GM23338 (cell line): ENCODE measurements around the gene RNLS.

Experiments used
- CREB1 ChIP-seq: fragments of 250-450 bp; sonication (Bioruptor Pico); IDR thresholded peaks from 2 replicates; pipeline ENCODE4 v1.5.0; 2020; ENCODE audit warnings: low read depth, mild to moderate bottlenecking, moderate library complexity
- EZH2 ChIP-seq: fragments of 200-600 bp; sonication (generic); IDR thresholded peaks from one replicate; pipeline ENCODE4 v1.8.0; 2017; ENCODE audit warnings: antibody characterized with exemption, mild to moderate bottlenecking, low read depth; ENCODE audit not compliant: unreplicated experiment
- EZH2phosphoT487 ChIP-seq: fragments of 200-600 bp; sonication (generic); IDR thresholded peaks from one replicate; pipeline ENCODE4 v1.8.1; 2018; ENCODE audit warnings: antibody characterized with exemption; ENCODE audit not compliant: unreplicated experiment
- JUNB ChIP-seq: IDR thresholded peaks from one replicate; pipeline ENCODE4 v1.6.1; 2016; ENCODE audit warnings: antibody characterized with exemption; ENCODE audit not compliant: unreplicated experiment
- POLR2AphosphoS5 ChIP-seq: IDR thresholded peaks from 2 replicates; pipeline ENCODE4 v1.6.1; 2016; ENCODE audit warnings: antibody characterized with exemption, low read depth
- TF ChIP-seq, protein P1 (sequence below), 2 experiments: fragments of 200-600 bp in 1 of 2; sonication (generic) in 1 of 2; conservative IDR thresholded peaks; 2 replicates each; pipeline versions ENCODE4 v1.5.1 to v1.6.1; 2016 to 2017; ENCODE audit warnings: antibody characterized with exemption in 2 of 2, low read depth in 2 of 2, mild to moderate bottlenecking in 2 of 2, moderate library complexity in 1 of 2
- TF ChIP-seq, protein P2 (sequence below): fragments of 250-450 bp; sonication (Bioruptor Pico); IDR thresholded peaks from 2 replicates; pipeline ENCODE4 v1.5.0; 2020; ENCODE audit warnings: mild to moderate bottlenecking, moderate library complexity
- TF ChIP-seq, protein P3 (sequence below): IDR thresholded peaks from one replicate; pipeline ENCODE4 v1.6.1; 2018; ENCODE audit warnings: antibody characterized with exemption; ENCODE audit not compliant: unreplicated experiment

DNA sequence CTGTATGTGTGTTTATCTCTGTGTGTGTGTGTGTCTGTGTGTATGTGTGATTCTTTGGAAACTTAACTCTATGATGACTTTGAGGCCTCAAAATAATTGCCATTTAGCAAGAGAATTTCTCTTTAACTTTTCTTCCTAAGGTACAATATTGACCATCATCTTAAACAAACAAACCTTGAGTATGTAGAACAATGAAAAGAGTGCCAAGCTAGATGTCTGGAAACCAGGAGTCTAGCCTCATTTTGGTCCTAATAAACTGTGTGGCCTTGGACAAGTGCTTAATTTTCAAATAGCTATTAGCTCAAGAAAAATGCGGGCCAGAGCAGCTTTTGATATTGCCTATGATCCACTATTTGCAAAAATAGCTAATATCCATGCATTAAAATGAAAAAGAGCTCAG lies 119.3 kb downstream of the RNLS start:
- TF ChIP-seq POLR2AphosphoS5: no peak
- TF ChIP-seq, protein P1, sequence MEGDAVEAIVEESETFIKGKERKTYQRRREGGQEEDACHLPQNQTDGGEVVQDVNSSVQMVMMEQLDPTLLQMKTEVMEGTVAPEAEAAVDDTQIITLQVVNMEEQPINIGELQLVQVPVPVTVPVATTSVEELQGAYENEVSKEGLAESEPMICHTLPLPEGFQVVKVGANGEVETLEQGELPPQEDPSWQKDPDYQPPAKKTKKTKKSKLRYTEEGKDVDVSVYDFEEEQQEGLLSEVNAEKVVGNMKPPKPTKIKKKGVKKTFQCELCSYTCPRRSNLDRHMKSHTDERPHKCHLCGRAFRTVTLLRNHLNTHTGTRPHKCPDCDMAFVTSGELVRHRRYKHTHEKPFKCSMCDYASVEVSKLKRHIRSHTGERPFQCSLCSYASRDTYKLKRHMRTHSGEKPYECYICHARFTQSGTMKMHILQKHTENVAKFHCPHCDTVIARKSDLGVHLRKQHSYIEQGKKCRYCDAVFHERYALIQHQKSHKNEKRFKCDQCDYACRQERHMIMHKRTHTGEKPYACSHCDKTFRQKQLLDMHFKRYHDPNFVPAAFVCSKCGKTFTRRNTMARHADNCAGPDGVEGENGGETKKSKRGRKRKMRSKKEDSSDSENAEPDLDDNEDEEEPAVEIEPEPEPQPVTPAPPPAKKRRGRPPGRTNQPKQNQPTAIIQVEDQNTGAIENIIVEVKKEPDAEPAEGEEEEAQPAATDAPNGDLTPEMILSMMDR (conservative IDR thresholded peaks at IDR 0.05; ENCODE audit: low read depth in 2 of 2): no peak
- no peak for TF ChIP-seq CREB1
- no peak for TF ChIP-seq JUNB
- no peak for TF ChIP-seq EZH2
- TF ChIP-seq, protein P2, sequence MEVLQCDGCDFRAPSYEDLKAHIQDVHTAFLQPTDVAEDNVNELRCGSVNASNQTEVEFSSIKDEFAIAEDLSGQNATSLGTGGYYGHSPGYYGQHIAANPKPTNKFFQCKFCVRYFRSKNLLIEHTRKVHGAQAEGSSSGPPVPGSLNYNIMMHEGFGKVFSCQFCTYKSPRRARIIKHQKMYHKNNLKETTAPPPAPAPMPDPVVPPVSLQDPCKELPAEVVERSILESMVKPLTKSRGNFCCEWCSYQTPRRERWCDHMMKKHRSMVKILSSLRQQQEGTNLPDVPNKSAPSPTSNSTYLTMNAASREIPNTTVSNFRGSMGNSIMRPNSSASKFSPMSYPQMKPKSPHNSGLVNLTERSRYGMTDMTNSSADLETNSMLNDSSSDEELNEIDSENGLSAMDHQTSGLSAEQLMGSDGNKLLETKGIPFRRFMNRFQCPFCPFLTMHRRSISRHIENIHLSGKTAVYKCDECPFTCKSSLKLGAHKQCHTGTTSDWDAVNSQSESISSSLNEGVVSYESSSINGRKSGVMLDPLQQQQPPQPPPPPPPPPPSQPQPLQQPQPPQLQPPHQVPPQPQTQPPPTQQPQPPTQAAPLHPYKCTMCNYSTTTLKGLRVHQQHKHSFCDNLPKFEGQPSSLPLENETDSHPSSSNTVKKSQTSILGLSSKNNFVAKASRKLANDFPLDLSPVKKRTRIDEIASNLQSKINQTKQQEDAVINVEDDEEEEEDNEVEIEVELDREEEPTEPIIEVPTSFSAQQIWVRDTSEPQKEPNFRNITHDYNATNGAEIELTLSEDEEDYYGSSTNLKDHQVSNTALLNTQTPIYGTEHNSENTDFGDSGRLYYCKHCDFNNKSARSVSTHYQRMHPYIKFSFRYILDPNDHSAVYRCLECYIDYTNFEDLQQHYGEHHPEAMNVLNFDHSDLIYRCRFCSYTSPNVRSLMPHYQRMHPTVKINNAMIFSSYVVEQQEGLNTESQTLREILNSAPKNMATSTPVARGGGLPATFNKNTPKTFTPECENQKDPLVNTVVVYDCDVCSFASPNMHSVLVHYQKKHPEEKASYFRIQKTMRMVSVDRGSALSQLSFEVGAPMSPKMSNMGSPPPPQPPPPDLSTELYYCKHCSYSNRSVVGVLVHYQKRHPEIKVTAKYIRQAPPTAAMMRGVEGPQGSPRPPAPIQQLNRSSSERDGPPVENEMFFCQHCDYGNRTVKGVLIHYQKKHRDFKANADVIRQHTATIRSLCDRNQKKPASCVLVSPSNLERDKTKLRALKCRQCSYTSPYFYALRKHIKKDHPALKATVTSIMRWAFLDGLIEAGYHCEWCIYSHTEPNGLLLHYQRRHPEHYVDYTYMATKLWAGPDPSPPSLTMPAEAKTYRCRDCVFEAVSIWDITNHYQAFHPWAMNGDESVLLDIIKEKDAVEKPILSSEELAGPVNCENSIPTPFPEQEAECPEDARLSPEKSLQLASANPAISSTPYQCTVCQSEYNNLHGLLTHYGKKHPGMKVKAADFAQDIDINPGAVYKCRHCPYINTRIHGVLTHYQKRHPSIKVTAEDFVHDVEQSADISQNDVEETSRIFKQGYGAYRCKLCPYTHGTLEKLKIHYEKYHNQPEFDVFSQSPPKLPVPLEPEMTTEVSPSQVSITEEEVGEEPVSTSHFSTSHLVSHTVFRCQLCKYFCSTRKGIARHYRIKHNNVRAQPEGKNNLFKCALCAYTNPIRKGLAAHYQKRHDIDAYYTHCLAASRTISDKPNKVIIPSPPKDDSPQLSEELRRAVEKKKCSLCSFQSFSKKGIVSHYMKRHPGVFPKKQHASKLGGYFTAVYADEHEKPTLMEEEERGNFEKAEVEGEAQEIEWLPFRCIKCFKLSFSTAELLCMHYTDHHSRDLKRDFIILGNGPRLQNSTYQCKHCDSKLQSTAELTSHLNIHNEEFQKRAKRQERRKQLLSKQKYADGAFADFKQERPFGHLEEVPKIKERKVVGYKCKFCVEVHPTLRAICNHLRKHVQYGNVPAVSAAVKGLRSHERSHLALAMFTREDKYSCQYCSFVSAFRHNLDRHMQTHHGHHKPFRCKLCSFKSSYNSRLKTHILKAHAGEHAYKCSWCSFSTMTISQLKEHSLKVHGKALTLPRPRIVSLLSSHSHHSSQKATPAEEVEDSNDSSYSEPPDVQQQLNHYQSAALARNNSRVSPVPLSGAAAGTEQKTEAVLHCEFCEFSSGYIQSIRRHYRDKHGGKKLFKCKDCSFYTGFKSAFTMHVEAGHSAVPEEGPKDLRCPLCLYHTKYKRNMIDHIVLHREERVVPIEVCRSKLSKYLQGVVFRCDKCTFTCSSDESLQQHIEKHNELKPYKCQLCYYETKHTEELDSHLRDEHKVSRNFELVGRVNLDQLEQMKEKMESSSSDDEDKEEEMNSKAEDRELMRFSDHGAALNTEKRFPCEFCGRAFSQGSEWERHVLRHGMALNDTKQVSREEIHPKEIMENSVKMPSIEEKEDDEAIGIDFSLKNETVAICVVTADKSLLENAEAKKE (CRISPR knock-in tag): no peak
- TF ChIP-seq, protein P3, sequence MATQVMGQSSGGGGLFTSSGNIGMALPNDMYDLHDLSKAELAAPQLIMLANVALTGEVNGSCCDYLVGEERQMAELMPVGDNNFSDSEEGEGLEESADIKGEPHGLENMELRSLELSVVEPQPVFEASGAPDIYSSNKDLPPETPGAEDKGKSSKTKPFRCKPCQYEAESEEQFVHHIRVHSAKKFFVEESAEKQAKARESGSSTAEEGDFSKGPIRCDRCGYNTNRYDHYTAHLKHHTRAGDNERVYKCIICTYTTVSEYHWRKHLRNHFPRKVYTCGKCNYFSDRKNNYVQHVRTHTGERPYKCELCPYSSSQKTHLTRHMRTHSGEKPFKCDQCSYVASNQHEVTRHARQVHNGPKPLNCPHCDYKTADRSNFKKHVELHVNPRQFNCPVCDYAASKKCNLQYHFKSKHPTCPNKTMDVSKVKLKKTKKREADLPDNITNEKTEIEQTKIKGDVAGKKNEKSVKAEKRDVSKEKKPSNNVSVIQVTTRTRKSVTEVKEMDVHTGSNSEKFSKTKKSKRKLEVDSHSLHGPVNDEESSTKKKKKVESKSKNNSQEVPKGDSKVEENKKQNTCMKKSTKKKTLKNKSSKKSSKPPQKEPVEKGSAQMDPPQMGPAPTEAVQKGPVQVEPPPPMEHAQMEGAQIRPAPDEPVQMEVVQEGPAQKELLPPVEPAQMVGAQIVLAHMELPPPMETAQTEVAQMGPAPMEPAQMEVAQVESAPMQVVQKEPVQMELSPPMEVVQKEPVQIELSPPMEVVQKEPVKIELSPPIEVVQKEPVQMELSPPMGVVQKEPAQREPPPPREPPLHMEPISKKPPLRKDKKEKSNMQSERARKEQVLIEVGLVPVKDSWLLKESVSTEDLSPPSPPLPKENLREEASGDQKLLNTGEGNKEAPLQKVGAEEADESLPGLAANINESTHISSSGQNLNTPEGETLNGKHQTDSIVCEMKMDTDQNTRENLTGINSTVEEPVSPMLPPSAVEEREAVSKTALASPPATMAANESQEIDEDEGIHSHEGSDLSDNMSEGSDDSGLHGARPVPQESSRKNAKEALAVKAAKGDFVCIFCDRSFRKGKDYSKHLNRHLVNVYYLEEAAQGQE: no peak
- no peak for TF ChIP-seq EZH2phosphoT487
